Activated T-cell treated with anti-CD3 and anti-CD28 coated beads for 1 hour (primary cell): ENCODE data around the gene DNAJB1.

Experiments
- DNase-seq: peaks from one replicate; pipeline ENCODE4 v3.0.0-alpha.2; 2020; ENCODE audit warnings: low read depth

The DNAJB1 gene

GRCh38 chr19:14472202-14472938 lies 45.8 kb downstream of the DNAJB1 start:
- peak; percentile 86 for DNase-seq

DNA sequence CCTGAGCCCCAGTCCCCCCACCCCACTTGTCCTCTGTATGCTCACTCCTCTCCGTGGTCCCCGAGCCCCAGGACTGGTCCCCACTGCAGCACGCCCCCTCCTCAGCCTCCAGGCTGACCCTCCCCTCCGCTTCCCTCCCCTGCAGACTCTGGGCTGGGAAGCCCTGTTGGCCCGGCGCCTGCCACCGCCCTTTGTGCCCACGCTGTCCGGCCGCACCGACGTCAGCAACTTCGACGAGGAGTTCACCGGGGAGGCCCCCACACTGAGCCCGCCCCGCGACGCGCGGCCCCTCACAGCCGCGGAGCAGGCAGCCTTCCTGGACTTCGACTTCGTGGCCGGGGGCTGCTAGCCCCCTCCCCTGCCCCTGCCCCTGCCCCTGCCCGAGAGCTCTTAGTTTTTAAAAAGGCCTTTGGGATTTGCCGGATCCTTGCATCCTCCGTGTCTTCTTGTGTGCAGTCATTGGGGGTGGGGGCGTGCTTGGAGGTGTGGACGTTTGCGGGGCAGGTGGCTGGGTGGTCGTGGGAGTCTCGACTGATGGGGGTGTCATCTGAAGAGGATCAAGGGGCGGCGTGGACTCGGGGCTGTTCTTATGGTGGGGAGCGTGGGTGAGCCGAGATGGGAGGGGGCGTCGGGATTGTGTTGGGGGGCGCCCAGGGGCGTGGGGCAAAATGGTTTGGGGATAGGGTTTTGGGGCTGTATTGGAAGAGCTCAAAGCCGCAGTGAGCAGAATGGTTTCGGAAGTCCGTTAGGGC lies 46.6 kb downstream of the DNAJB1 start:
- DNase-seq, result no peak

- no peak for DNase-seq
Measured at GRCh38 chr19:14470031-14470876, 47.9 kb downstream of the DNAJB1 start.

DNA sequence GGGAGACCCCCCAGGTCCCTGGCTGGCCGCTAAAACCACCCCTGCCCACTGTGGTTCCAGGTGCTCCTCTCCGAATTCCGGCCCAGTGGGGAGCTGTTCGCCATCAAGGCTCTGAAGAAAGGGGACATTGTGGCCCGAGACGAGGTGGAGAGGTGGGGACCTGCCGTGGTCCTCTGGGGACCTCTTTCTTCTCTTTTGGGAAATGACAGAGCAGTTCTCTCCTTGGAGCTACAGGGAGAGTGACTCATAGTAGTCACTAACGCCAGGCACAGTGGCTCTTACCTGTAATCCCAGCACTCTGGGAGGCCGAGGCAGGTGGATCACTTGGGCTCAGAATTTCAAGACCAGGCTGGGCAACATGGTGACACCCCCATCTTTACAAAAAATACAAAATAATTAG lies 50.4 kb downstream of the DNAJB1 start:
- no peak for DNase-seq

DNA sequence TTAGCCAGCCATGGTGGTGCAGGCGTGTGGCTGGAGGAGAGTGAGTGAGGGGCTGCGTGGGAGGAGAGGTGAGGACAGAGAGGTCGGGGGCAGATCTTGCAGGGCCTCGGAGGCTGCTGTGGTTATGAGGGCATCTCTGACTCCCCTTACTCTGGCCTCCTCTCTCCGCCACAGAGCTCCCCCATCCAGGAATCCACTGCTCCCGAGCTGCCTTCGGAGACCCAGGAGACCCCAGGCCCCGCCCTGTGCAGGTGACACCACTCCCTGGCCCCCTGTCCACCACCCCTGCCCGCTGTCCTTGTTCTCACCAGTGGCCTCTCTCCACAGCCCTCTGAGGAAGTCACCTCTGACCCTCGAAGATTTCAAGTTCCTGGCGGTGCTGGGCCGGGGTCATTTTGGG lies 50.8 kb downstream of the DNAJB1 start:
- no peak for DNase-seq
